Colon (tissue), 2 donors: ENCODE results near the gene DUOX2.
"Not testable (repeated sequence)": the region's sequence is repeated elsewhere in the genome, so short reads cannot be mapped to it uniquely, and the experiment has no call there.

Experiments used
- FAIRE-seq: peaks from 2 replicates; lab custom pipeline; 2012; peaks lifted over from hg19 to GRCh38; lab: Jason Lieb, UNC
- donor health status: control.
- donor health status: control.

The DUOX2 gene

GRCh38 chr15:45138814-45139765, 25.1 kb upstream of the DUOX2 start:
- FAIRE-seq, result no peak

- no peak for FAIRE-seq
These were observed 23.7 kb upstream of the DUOX2 start for GRCh38 chr15:45137703-45138102.

GRCh38 chr15:45136378-45136764, 22.4 kb upstream of the DUOX2 start:
- no peak for FAIRE-seq

GRCh38 chr15:45135705-45136377, 21.9 kb upstream of the DUOX2 start:
- FAIRE-seq, result not testable (repeated sequence)

GRCh38 chr15:45134682-45135604, 21.0 kb upstream of the DUOX2 start:
- no peak for FAIRE-seq

GRCh38 chr15:45134046-45134445, 20.1 kb upstream of the DUOX2 start:
- no peak for FAIRE-seq

GRCh38 chr15:45133561-45133920, 19.6 kb upstream of the DUOX2 start:
- no peak for FAIRE-seq

- no peak for FAIRE-seq
These were observed 19.0 kb upstream of the DUOX2 start for GRCh38 chr15:45132844-45133560.

GRCh38 chr15:45131510-45131909, 17.5 kb upstream of the DUOX2 start:
- FAIRE-seq, result no peak

GRCh38 chr15:45130291-45131000, 16.5 kb upstream of the DUOX2 start:
- no peak for FAIRE-seq

GRCh38 chr15:45129651-45130129, 15.7 kb upstream of the DUOX2 start, which contains the start of the genes DUOX1 and DUOXA1:
TSS of gene DUOX1 (plus strand) at chr15:45129994. CDS start at chr15:45131967, 1,973 bp downstream.
TSS of gene DUOXA1 (minus strand) at chr15:45129879. CDS start at chr15:45123014, 6,865 bp downstream.
- FAIRE-seq, result no peak

GRCh38 chr15:45128971-45129639, 15.1 kb upstream of the DUOX2 start:
- no peak for FAIRE-seq

- no peak for FAIRE-seq
These were observed 12.7 kb upstream of the DUOX2 start for GRCh38 chr15:45126535-45127158.

GRCh38 chr15:45123397-45123796, 9.4 kb upstream of the DUOX2 start:
- FAIRE-seq, result no peak

- FAIRE-seq, result no peak
These were observed 8.7 kb upstream of the DUOX2 start for GRCh38 chr15:45122719-45123118.

- FAIRE-seq, result no peak
These were observed 7.9 kb upstream of the DUOX2 start for GRCh38 chr15:45121706-45122417.

GRCh38 chr15:45121020-45121419, 7.0 kb upstream of the DUOX2 start:
- no peak for FAIRE-seq

GRCh38 chr15:45120081-45120972, 6.4 kb upstream of the DUOX2 start:
- FAIRE-seq, result no peak
